ENCODE data around the gene CR1L. TPM values are rescaled to one million over a fixed set of nuclear protein-coding genes. Genes with fewer than 3 reads are reported as not detected.

Gene CR1L
- total and polyA plus RNA-seq, 9 of the 15 experiments (the other 6 are each of a cell fraction or from before 2014, with no cell fraction given), result 10.1 to 74.8 (median 34.3) TPM

- Histone ChIP-seq H3K9ac (ENCODE audit: insufficient read depth in 1 of 2, low read depth in 2 of 2, low read length in 2 of 2) (no peak overlapping the region), H3K27me3 (ENCODE audit: control insufficient read depth in 2 of 2, insufficient read depth in 2 of 2, low read length in 2 of 2) (no peaks in the 10 kb centered on the region), H4K20me1 (replicated peaks; ENCODE audit: control insufficient read depth, insufficient read depth, low read length) (no peaks in the 10 kb centered on the region), H2AFZ (ENCODE audit: low read depth, low read length) (no peak overlapping the region), H3K4me2 (ENCODE audit: insufficient read depth, low read length) (no peak overlapping the region), H3K4me1 (replicated peaks in 1 of 2; ENCODE audit: control insufficient read depth in 2 of 2, insufficient read depth in 2 of 2, low read length in 2 of 2) (peaks cover 0 to 6% of the 10 kb centered on the region in 2 experiments; a peak in 1 of 5 replicates), H3K79me2 (ENCODE audit: control insufficient read depth, insufficient read depth, low read length) (peaks cover 24% of the 10 kb centered on the region), H3K27ac (ENCODE audit: extremely low read depth, low read depth, low read length) (no peak overlapping the region), H3K36me3 (ENCODE audit: control insufficient read depth, insufficient read depth, low read length) (peaks cover 96% of the 10 kb centered on the region), H3K4me3 (no peak overlapping the region), H3K9me1 (ENCODE audit: control insufficient read depth, insufficient read depth, low read length) (no peaks in the 10 kb centered on the region), H3K9me3 (replicated peaks; ENCODE audit: control insufficient read depth, insufficient read depth, low read depth, low read length) (peaks cover 2% of the 10 kb centered on the region; the same call in 1 of the 2 replicates)
- ATAC-seq (no peak), FAIRE-seq (no peak), DNase-seq (ENCODE audit: extremely low read depth in 1 of 4, low spot score in 3 of 4) (no peak)
- in situ Hi-C loops (cut with MboI) (no loop called here), intact Hi-C loops (cut with micrococcal nuclease) (no loop called here)
- peak; percentile 73 for TF ChIP-seq ZBTB33 (CRISPR knock-in tag; IDR thresholded peaks at IDR 0.05)
- peak; percentile 42; the same call in 1 of the 2 replicates for TF ChIP-seq POLR2G (IDR thresholded peaks at IDR 0.05; ENCODE audit: low read depth, low read length)
- TF ChIP-seq HDAC1 (IDR thresholded peaks at IDR 0.05), result no peak
- no peak for TF ChIP-seq ZNF395 (CRISPR knock-in tag; IDR thresholded peaks at IDR 0.05)
- WGBS (ENCODE audit: insufficient coverage, low coverage, missing lambda C conversion rate), result 88% methylated on average over 9 of the region's 9 CpGs
- POLR2A ChIA-PET, result interaction anchor here (0.6 to 2.9 kb wide), 3 partner anchors 9 to 12 kb away, joined by 3 to 13 read pairs (median 3); partner anchors contain the start of gene CD46
- CTCF ChIA-PET (ENCODE audit: low intra/inter-chr PET ratio), result no interaction called here
- BruUV-seq (replicated peaks), result no TSS peak
Observed at GRCh38 chr1:207763972-207764371, 119.0 kb downstream of the CR1L start.

Measured in K562 (cell line).